ENCODE measurements around the gene GOLGA6A.

The GOLGA6A gene

GRCh38 chr15:74044267-74045110 is 37.9 kb downstream of the GOLGA6A start:
- DNase-seq: no peak
- TF ChIP-seq CTCF (IDR thresholded peaks at IDR 0.05; ENCODE audit: low read depth, low read length): no peak
- Histone ChIP-seq H3K27me3 (no peaks in the 10 kb centered on the region), H3K4me1 (no peaks in the 10 kb centered on the region), H3K9me3 (no peaks in the 10 kb centered on the region), H3K36me3 (no peaks in the 10 kb centered on the region), H3K4me3 (ENCODE audit: low read depth, low read length) (no peak overlapping the region)

GRCh38 chr15:74043425-74044266 is 38.7 kb downstream of the GOLGA6A start:
- H3K4me3 ChIP-seq (ENCODE audit: low read depth, low read length): no peak overlapping the region
- no peaks in the 10 kb centered on the region for H3K9me3 ChIP-seq
- no peaks in the 10 kb centered on the region for H3K27me3 ChIP-seq
- no peak for DNase-seq
- no peaks in the 10 kb centered on the region for H3K36me3 ChIP-seq
- no peaks in the 10 kb centered on the region for H3K4me1 ChIP-seq
- TF ChIP-seq CTCF (IDR thresholded peaks at IDR 0.05; ENCODE audit: low read depth, low read length): no peak

- Histone ChIP-seq H3K36me3 (no peaks in the 10 kb centered on the region), H3K27me3 (no peaks in the 10 kb centered on the region), H3K4me3 (ENCODE audit: low read depth, low read length) (no peak overlapping the region), H3K9me3 (no peaks in the 10 kb centered on the region), H3K4me1 (no peaks in the 10 kb centered on the region)
- DNase-seq: no peak
- no peak for TF ChIP-seq CTCF (IDR thresholded peaks at IDR 0.05; ENCODE audit: low read depth, low read length)
Measured at GRCh38 chr15:74042603-74043424, 39.5 kb downstream of the GOLGA6A start.

- TF ChIP-seq CTCF (IDR thresholded peaks at IDR 0.05; ENCODE audit: low read depth, low read length): no peak
- no peaks in the 10 kb centered on the region for H3K27me3 ChIP-seq
- no peaks in the 10 kb centered on the region for H3K9me3 ChIP-seq
- H3K36me3 ChIP-seq: no peaks in the 10 kb centered on the region
- no peak for DNase-seq
- H3K4me1 ChIP-seq: no peaks in the 10 kb centered on the region; the same call in 1 of the 2 replicates
- H3K4me3 ChIP-seq (ENCODE audit: low read depth, low read length): no peak overlapping the region
Measured at GRCh38 chr15:74041777-74042435, 40.4 kb downstream of the GOLGA6A start.

GRCh38 chr15:74041311-74041756 is 41.0 kb downstream of the GOLGA6A start:
- TF ChIP-seq CTCF (IDR thresholded peaks at IDR 0.05; ENCODE audit: low read depth, low read length): no peak
- no peaks in the 10 kb centered on the region for H3K36me3 ChIP-seq
- no peak overlapping the region for H3K4me3 ChIP-seq (ENCODE audit: low read depth, low read length)
- H3K9me3 ChIP-seq: no peaks in the 10 kb centered on the region
- no peaks in the 10 kb centered on the region for H3K27me3 ChIP-seq
- no peaks in the 10 kb centered on the region; the same call in 1 of the 2 replicates for H3K4me1 ChIP-seq
- no peak for DNase-seq
